Psoas muscle (tissue), 8 donors: ENCODE measurements around the gene LACTB. TPM values are rescaled to one million over a fixed set of nuclear protein-coding genes. Genes with fewer than 3 reads are reported as not detected.

Source experiments
- ATAC-seq, 4 donors: fragments of 200-7000 bp; cut with Tn5 transposase; one replicate each; pipeline ENCODE4 v1.9.1; 2020; ENCODE audit warnings: moderate library complexity in 3 of 4, mild to moderate bottlenecking in 2 of 4
- DNase-seq, 2 donors: peaks; one replicate each; pipeline ENCODE4 v3.0.0-alpha.2; 2020
- H3K27ac ChIP-seq: fragments of 200-600 bp; one replicate; pipeline ENCODE4 v1.8.0; 2022
- H3K27me3 ChIP-seq, 3 donors: fragments of 200-600 bp in 1 of 3; one replicate each; pipeline versions ENCODE4 v1.6.1 to v1.8.0; 2013 to 2022; ENCODE audit warnings: low read length in 2 of 3, mild to moderate bottlenecking in 2 of 3, moderate library complexity in 1 of 3; ENCODE audit not compliant: insufficient read depth in 3 of 3
- H3K36me3 ChIP-seq, 2 donors: fragments of 200-600 bp in 1 of 2; one replicate each; pipeline versions ENCODE4 v1.6.1 to v1.8.0; 2013 to 2022; ENCODE audit warnings: low read depth in 1 of 2, mild to moderate bottlenecking in 1 of 2, moderate library complexity in 1 of 2; ENCODE audit not compliant: insufficient read depth in 1 of 2
- H3K4me1 ChIP-seq: fragments of 200-600 bp; one replicate; pipeline ENCODE4 v1.8.0; 2022
- H3K4me3 ChIP-seq: fragments of 200-600 bp; one replicate; pipeline ENCODE4 v1.8.0; 2022; ENCODE audit warnings: mild to moderate bottlenecking
- H3K9me3 ChIP-seq: fragments of 200-600 bp; one replicate; pipeline ENCODE4 v1.8.0; 2022
- CTCF ChIP-seq: fragments of 200-600 bp; IDR thresholded peaks from one replicate; pipeline ENCODE4 v1.8.0; 2022; ENCODE audit warnings: antibody characterized with exemption
- WGBS, 3 donors: extraction: QIAGEN DNeasy Blood & Tissue Kit; methylation state at CpG; one replicate each; pipeline versions ENCODE4 v1.1.6 to v1.1.7; 2013; 5-methylcytosine and 5-hydroxymethylcytosine counted together
- intact Hi-C, 2 donors: fragments of 100-400 bp; cut with DNase I; formaldehyde crosslinking; loops; one replicate each; pipeline versions ENCODE4 v1.11.0 to v1.14.2; 2022
- polyA plus RNA-seq, 3 donors: library from polyadenylated mRNA; stranded (reverse); fragments of 200-250 nt; gene quantifications; one replicate each; pipeline ENCODE4 v1.2.3, GENCODE V29; 2013
- total RNA-seq, 4 donors: library from RNA; stranded (reverse); fragmentation: NEBNext Ultra II Directional in 2 of 4; extraction: Animal tissue kit (Norgen Biotek cat#: 25700) in 2 of 4; gene quantifications; one replicate each; pipeline versions ENCODE4 v1.2.1 to v1.2.4, GENCODE V29; 2021 to 2023
- donor health status: healthy with polysubstance abuse.
- donor health status: DM: no; HTN: no; CAD: no; lungs with moderate emphysema.
- donor health status: Bipolar disorder and iron deficiency.
- donor health status: healthy.
- donor health status: DM: yes; HTN: yes; CAD: no.
- donor health status: DM: no; HTN: no; CAD: no.
- donor health status: DM: no; HTN: no; CAD: no.
- donor health status: DM: yes; HTN: yes; CAD: no.

LACTB gene
- total and polyA plus RNA-seq, 7 donors: 23.0 to 44.6 (median 29.7) TPM

- TF ChIP-seq CTCF: no peak
- H3K36me3 ChIP-seq: peaks cover 4 to 56% of the 10 kb centered on the region in 2 donors
- H3K4me1 ChIP-seq: peaks cover 18% of the 10 kb centered on the region
- peak overlapping the region; percentile 99 for H3K27ac ChIP-seq
- intact Hi-C loops: loop anchor here in 1 of 2 donors (5.0 to 10.0 kb wide), 2 partner anchors 34 to 119 kb away; partner anchors contain the start of genes APH1B and LACTB
- WGBS, 3 donors: 7 to 11% (median 7%) methylated on average over 10 of the region's 10 CpGs
- no peak for ATAC-seq
- no peaks in the 10 kb centered on the region for H3K9me3 ChIP-seq
- no peaks in the 10 kb centered on the region for H3K27me3 ChIP-seq
- H3K4me3 ChIP-seq: peak overlapping the region; percentile 93
- DNase-seq: no peak
These were observed 34.5 kb downstream of the LACTB start for GRCh38 chr15:63156086-63156710.

GRCh38 chr15:63156755-63157117 is 35.1 kb downstream of the LACTB start:
- Histone ChIP-seq H3K36me3 (peaks cover 4 to 54% of the 10 kb centered on the region in 2 donors), H3K4me1 (peaks cover 18% of the 10 kb centered on the region), H3K9me3 (no peaks in the 10 kb centered on the region), H3K27me3 (no peaks in the 10 kb centered on the region), H3K27ac (peak overlapping the region; percentile 99), H3K4me3 (peak overlapping the region; percentile 93)
- ATAC-seq (peak; percentile 37 to 66 (median 52)), DNase-seq (no peak)
- TF ChIP-seq CTCF: no peak
- intact Hi-C loops: loop anchor here in 1 of 2 donors (5.0 to 10.0 kb wide), 2 partner anchors 34 to 118 kb away; partner anchors contain the start of genes APH1B and LACTB
- WGBS, 3 donors: 0 to 1% (median 0%) methylated on average over 16 of the region's 16 CpGs

GRCh38 chr15:63157118-63157843 is 35.6 kb downstream of the LACTB start, which contains the start of gene RPS27L:
RPS27L (minus strand) TSS chr15:63157477; CDS start chr15:63157405, 72 bp downstream.
- Histone ChIP-seq H3K27ac (peak within 1 kb of the TSS; percentile 99), H3K27me3 (no peaks in the 10 kb centered on the region), H3K4me3 (peak within 1 kb of the TSS; percentile 93), H3K36me3 (peaks cover 4 to 49% of the 10 kb centered on the region in 2 donors), H3K4me1 (peaks cover 18% of the 10 kb centered on the region), H3K9me3 (no peaks in the 10 kb centered on the region)
- ATAC-seq (peak; percentile 91 to 94 (median 93)), DNase-seq (peak; percentile 91 to 94)
- WGBS, 3 donors: 0 to 1% (median 0%) methylated on average over 51 to 60 of the region's 60 CpGs
- intact Hi-C loops: loop anchor here in 1 of 2 donors (5.0 to 10.0 kb wide), 2 partner anchors 35 to 118 kb away; partner anchors contain the start of genes APH1B and LACTB
- TF ChIP-seq CTCF: no peak

GRCh38 chr15:63157891-63158431 is 36.3 kb downstream of the LACTB start:
- WGBS, 3 donors: 3 to 8% (median 4%) methylated on average over 18 of the region's 18 CpGs
- peak in 1 of 2 donors; percentile 53 for DNase-seq
- peak; percentile 18 for TF ChIP-seq CTCF

More at GRCh38 chr15:63157891-63158431, 36.3 kb downstream of the LACTB start:
- peak; percentile 38 to 56 (median 50) for ATAC-seq
- intact Hi-C loops: loop anchor here in 1 of 2 donors (5.0 to 10.0 kb wide), 2 partner anchors 36 to 117 kb away; partner anchors contain the start of genes APH1B and LACTB
- Histone ChIP-seq H3K4me3 (peak overlapping the region; percentile 93), H3K4me1 (peaks cover 18% of the 10 kb centered on the region), H3K36me3 (peaks cover under 1 to 42% of the 10 kb centered on the region in 2 donors), H3K27me3 (no peaks in the 10 kb centered on the region), H3K27ac (peak overlapping the region; percentile 99), H3K9me3 (no peaks in the 10 kb centered on the region)
